Measurements from ENCODE around the gene XKR3. TPM values are rescaled to one million over a fixed set of nuclear protein-coding genes. Genes with fewer than 3 reads are reported as not detected.

XKR3 gene
- total and polyA plus RNA-seq, 2 of the 8 experiments (the other 6 are each of a cell fraction or from before 2014, with no cell fraction given) = 0.17 TPM; not detected in 1

GRCh38 chr22:16845881-16846280 is 20.7 kb upstream of the XKR3 start:
- no peak for DNase-seq (ENCODE audit: low read depth in 1 of 2, low spot score in 2 of 2)
- H3K79me1 ChIP-seq (ENCODE audit: low read depth, low read length) = no peaks in the 10 kb centered on the region
- no peak overlapping the region for H3K4me2 ChIP-seq (ENCODE audit: insufficient read depth in 1 of 2, low read depth in 2 of 2, low read length in 2 of 2)
- H2BK12ac ChIP-seq (ENCODE audit: low read depth, low read length) = no peak overlapping the region
- no peak overlapping the region for H2BK120ac ChIP-seq (replicated peaks; ENCODE audit: low read depth, low read length)
- no peak overlapping the region for H2BK20ac ChIP-seq (ENCODE audit: low read length)
- no peak overlapping the region for H2BK15ac ChIP-seq (ENCODE audit: low read length)
- 78% methylated on average over 7 of the region's 7 CpGs; no CpG with 5 or more reads in 1 of the 2 experiments for WGBS, 2 experiments (ENCODE audit: extremely low coverage in 1 of 2, insufficient coverage in 1 of 2, insufficient read length in 1 of 2, insufficient replicate concordance in 2 of 2, low coverage in 1 of 2, low lambda C conversion rate in 2 of 2, missing lambda C conversion rate in 1 of 2)
- H4K8ac ChIP-seq (ENCODE audit: extremely low read depth, insufficient read depth, low read length) = no peak overlapping the region; the same call in 1 of the 2 replicates
- POLR2A ChIA-PET (ENCODE audit: partially characterized antibody) = no interaction called here
- no peak overlapping the region for H2BK5ac ChIP-seq (ENCODE audit: low read depth, low read length)
- no peak overlapping the region for H2AFZ ChIP-seq (ENCODE audit: low read length)
- TF ChIP-seq SP4 (IDR thresholded peaks at IDR 0.05; ENCODE audit: low read length) (no peak), MAX (IDR thresholded peaks at IDR 0.05) (no peak), TBP (IDR thresholded peaks at IDR 0.05; ENCODE audit: low read depth, low read length) (no peak), YY1 (IDR thresholded peaks at IDR 0.05; ENCODE audit: low read depth, low read length) (no peak), FOSL1 (IDR thresholded peaks at IDR 0.05; ENCODE audit: insufficient read depth, low read depth, low read length) (no peak), SP1 (IDR thresholded peaks at IDR 0.05; ENCODE audit: low read depth, low read length) (no peak), SRF (IDR thresholded peaks at IDR 0.05; ENCODE audit: low read depth, low read length) (no peak), USF2 (IDR thresholded peaks at IDR 0.05; ENCODE audit: low read length) (no peak), ATF3 (IDR thresholded peaks at IDR 0.05; ENCODE audit: insufficient read depth, low read depth, low read length) (no peak), NRF1 (IDR thresholded peaks at IDR 0.05; ENCODE audit: low read depth, low read length) (no peak), SIRT6 (IDR thresholded peaks at IDR 0.05; ENCODE audit: low read length) (no peak), SP2 (IDR thresholded peaks at IDR 0.05; ENCODE audit: low read length) (no peak), RNF2 (IDR thresholded peaks at IDR 0.05; ENCODE audit: borderline replicate concordance, low read depth, low read length, missing control alignments, poor library complexity, severe bottlenecking) (no peak)
- H3K23ac ChIP-seq (ENCODE audit: insufficient read length) = no peak overlapping the region
- H4K91ac ChIP-seq (replicated peaks; ENCODE audit: insufficient read length, low read length) = no peak overlapping the region
- H3K4me1 ChIP-seq (replicated peaks in 1 of 4; ENCODE audit: control insufficient read depth in 3 of 4, insufficient read depth in 4 of 4, low read length in 3 of 4) = no peaks in the 10 kb centered on the region
- H3K4ac ChIP-seq (replicated peaks; ENCODE audit: insufficient read length, low read depth, low read length) = no peak overlapping the region
- H3K9ac ChIP-seq (replicated peaks in 1 of 4; ENCODE audit: extremely low read depth in 1 of 4, low read depth in 3 of 4, low read length in 3 of 4) = no peak overlapping the region
- peaks cover 8 to 17% of the 10 kb centered on the region in 2 experiments; a peak in 3 of 4 replicates for H3K9me3 ChIP-seq (ENCODE audit: insufficient read depth in 2 of 2, low read depth in 1 of 2, low read length in 1 of 2)
- no peaks in the 10 kb centered on the region for H3K79me2 ChIP-seq (ENCODE audit: control insufficient read depth in 1 of 2, insufficient read depth in 2 of 2, low read length in 2 of 2)
- H4K20me1 ChIP-seq (replicated peaks in 1 of 2; ENCODE audit: control insufficient read depth in 1 of 2, insufficient read depth in 2 of 2, low read length in 2 of 2) = no peaks in the 10 kb centered on the region
- no peak overlapping the region for H3K4me3 ChIP-seq (ENCODE audit: extremely low read depth in 1 of 4, insufficient read depth in 2 of 4, low read depth in 3 of 4, low read length in 4 of 4)
- H3K27ac ChIP-seq (ENCODE audit: low read depth, low read length) = no peak overlapping the region
- no peak for FAIRE-seq
- no peak overlapping the region for H2AK5ac ChIP-seq (ENCODE audit: low read depth, low read length)
- no peaks in the 10 kb centered on the region for H3K36me3 ChIP-seq (ENCODE audit: control insufficient read depth in 2 of 4, insufficient read depth in 4 of 4, low read length in 3 of 4)
- no peak overlapping the region for H4K5ac ChIP-seq (ENCODE audit: insufficient read length, low read depth, low read length)
- no peaks in the 10 kb centered on the region for H3K23me2 ChIP-seq (ENCODE audit: low read depth, low read length)
- H3K27me3 ChIP-seq (replicated peaks in 1 of 4; ENCODE audit: control insufficient read depth in 3 of 4, extremely low read depth in 1 of 4, insufficient read depth in 3 of 4, low read length in 3 of 4) = no peaks in the 10 kb centered on the region
- no peak overlapping the region for H3K18ac ChIP-seq (ENCODE audit: extremely low read depth, low read length)
- H3K56ac ChIP-seq (replicated peaks; ENCODE audit: insufficient read length, low read depth, low read length) = no peak overlapping the region
- H3K14ac ChIP-seq (ENCODE audit: insufficient read length) = no peak overlapping the region
- CTCF ChIA-PET (ENCODE audit: partially characterized antibody) = no interaction called here
